GM19240 (cell line): Measurements from ENCODE around the gene KIF25.

Source experiments
- DNase-seq: peaks from one replicate; pipeline ENCODE4 v3.0.0; 2011; ENCODE audit warnings: low spot score; ENCODE audit not compliant: insufficient read length

KIF25 gene

GRCh38 chr6:167997642-167998041, at the start of gene KIF25:
Gene KIF25 (plus strand): TSS chr6:167997671. CDS start chr6:168029586, 31,915 bp downstream.
- DNase-seq = no peak

- no peak for DNase-seq
Measured at GRCh38 chr6:167947716-167948115, 49.8 kb upstream of the KIF25 start.

DNA sequence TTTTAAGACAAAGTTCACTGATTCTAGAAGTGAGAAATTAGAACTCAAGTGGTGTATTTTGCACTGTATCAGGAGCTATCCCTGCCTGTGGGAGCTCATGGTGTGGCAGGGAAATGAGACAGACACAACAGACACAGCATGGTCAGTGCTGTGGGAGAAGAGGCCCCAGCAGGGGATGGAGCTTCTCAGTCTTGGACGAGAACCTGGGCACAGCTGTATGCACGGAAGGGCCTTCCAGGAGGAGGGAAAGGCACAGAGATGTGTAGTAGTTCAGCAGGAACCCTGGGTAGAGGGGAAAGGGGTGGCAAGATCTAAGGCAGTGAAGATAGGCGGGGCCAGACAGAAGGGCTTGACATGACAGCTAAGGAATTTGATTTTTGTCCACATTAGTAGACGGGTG, 48.8 kb upstream of the KIF25 start:
- no peak for DNase-seq

GRCh38 chr6:167949121-167949684, 48.3 kb upstream of the KIF25 start:
- no peak for DNase-seq

GRCh38 chr6:167951781-167952511, 45.5 kb upstream of the KIF25 start:
- no peak for DNase-seq

DNA sequence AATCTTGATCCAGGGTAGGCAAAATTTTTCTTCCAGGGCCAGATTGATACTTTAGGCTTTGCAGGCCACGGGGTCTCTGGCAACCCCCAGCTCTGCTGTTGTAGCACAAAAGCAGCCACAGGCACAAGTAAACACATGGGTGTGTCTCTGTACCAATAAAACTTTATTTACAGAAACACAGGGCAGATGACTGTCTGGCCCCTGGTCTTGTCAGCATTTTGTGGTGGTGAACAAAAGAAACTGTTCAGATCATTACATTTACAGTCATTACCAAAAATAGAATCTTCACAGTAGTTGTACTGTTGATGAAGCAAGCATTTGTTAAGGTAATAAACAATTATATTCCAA, 45.0 kb upstream of the KIF25 start:
- DNase-seq = no peak

DNA sequence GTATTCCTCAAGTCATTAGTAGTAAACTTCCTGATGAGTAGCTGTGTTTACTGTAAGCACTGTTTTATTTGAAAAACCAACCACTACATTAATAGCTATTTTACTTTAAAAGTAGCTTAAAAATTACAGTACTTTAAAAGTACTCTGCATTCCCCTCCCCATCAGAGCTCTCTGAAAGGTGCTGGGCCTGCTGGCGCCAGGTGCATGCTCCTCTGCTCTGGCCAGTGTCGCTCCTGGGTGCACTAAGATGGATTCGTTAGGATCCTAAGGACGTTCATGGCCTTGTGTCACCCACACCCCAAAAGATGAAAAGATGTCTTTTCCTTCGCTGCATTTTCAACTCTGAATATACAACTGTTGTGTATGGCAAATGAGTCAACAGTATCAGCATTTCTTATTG, 43.9 kb upstream of the KIF25 start:
- no peak for DNase-seq

DNA sequence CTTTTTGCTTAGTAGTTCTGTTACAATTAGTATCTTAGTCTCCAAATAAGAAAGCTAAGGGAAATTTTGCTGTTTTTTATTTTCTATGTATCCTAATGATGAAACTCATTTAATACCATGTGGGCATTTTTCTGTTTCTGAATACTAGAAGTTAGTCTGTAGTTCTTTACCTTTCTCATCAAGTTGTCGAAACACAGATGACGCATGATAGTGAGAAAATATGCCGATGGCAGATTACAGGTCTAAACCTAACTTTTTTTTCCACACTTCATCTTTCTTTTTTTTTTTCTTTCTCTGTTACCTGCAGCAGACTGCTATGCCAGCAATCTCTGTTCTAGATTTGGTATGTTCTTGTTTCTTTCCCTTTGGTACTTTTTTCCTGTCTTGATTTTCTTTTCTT, 43.3 kb upstream of the KIF25 start:
- DNase-seq = no peak

DNA sequence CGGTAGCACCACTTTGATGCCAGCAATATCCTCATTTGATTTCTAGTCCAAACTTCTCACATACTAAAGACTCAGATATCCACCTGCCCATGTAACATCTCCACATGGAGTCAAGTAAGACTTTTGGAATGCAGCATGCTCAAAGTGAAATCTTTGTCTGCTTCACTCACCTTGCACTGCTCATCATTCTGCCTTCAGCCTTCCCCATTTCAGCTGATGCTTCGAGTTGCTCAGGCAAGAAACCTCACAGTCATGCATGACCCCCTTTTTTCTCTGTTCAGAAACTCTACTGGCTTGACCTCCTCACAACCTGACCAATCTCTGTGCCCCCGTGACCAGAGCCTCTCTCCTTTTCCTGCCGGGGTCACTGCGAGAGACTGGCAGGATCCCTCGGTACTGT, 41.0 kb upstream of the KIF25 start:
- DNase-seq = no peak

DNA sequence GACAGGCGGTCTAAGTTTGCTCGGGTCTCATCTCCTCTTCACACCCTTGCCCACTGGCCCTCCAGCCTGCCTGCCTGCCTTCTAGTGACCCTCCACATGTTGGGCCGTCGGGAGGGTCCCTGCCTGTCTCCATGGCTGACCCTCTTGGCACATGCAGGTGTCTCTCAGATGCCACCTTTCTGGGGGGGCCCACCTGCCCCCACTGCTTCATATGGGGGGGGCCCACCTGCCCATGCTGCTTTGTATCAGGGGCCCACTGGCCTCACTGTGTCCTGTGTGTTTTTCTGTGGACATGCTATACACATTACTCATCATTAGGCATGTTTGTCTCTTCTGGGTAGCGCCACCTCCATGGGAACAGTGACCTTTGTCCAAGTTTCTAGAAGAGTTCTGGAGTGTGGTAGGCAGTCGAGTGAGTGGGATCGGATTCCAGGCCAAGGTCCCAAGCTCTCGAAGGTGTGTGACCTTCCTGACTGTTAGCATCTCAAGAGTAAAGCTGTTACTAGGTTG, 40.4 kb upstream of the KIF25 start:
- DNase-seq = no peak

DNA sequence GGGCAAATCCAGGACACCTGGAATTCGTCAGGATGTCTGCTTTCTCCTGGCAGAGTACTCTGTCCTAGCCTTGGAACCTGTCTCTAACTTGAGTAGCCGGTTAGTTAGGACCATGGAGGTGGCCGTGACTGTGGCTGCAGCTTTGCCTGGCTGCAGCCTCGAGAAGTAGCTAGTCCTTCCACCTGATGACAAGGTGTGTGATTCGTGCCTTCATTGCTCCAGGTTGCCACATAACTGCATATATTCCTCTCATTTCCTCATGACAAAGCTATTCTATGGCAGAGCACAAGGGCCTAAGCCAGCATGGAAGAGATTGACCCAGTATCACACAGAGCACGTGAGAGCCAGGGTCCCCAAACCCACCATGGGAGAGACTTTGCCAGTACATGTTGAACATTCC, 39.8 kb upstream of the KIF25 start:
- DNase-seq = no peak

DNA sequence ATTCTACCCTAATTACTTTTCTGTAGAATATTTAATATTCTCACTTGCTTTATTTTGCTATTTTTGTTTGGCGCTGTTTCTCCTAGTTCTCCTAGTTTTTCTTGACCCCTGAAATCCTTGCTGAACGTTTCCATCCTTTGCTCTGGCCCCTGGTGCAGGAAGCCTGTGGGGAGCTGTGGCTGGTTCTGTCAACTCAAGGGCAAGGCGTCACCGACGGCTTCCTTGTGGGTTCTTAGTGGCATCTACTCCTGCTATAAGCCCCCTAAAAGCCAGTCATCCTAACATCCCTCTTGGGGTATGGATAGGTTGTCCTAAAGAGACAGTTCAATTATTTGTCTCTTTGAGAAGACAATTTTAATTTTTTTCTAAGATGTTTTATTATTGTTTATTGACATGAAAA, 36.9 kb upstream of the KIF25 start:
- DNase-seq = no peak

DNA sequence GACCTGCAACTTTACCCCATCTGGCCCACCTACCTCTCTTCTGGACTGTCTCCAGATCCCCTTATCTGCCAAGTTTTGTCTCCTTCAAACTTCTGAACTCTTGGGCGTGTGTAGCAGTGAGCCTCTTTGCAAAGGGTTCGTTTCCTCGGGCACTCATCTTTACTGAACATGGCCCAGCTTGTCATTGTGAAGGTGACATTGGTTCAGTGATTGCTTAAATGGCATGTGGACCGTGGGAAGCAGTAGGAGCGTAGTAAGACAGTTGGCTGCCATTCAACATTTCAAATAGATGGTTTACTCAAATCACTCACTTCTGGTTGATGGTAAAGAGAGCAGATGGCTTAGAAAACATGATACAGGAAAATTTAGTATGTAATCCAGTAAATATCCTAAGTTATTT, 34.8 kb upstream of the KIF25 start:
- no peak for DNase-seq

DNA sequence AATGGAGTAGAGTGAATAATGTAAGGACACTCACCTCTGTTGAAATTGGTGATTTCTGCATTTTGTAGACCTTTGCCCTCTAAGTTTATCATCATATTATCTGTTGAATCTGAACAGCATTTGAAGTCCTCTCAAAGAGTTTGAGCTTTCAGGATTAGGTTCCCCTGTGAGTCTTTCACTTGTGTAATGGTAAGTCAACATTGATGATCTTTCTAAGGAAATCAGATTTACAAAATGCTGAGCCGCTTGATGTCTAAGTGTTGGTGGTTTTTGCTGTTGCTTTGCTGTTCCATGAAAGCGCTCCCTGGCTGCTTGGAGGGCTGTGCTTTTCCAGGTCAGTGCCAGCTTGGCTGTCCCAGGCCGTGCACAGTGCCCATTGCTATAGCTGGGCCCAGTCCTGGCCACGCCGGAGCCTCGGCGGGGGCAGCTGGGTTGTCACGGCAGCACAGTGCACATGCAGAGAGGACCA, 33.8 kb upstream of the KIF25 start:
- DNase-seq = no peak

DNA sequence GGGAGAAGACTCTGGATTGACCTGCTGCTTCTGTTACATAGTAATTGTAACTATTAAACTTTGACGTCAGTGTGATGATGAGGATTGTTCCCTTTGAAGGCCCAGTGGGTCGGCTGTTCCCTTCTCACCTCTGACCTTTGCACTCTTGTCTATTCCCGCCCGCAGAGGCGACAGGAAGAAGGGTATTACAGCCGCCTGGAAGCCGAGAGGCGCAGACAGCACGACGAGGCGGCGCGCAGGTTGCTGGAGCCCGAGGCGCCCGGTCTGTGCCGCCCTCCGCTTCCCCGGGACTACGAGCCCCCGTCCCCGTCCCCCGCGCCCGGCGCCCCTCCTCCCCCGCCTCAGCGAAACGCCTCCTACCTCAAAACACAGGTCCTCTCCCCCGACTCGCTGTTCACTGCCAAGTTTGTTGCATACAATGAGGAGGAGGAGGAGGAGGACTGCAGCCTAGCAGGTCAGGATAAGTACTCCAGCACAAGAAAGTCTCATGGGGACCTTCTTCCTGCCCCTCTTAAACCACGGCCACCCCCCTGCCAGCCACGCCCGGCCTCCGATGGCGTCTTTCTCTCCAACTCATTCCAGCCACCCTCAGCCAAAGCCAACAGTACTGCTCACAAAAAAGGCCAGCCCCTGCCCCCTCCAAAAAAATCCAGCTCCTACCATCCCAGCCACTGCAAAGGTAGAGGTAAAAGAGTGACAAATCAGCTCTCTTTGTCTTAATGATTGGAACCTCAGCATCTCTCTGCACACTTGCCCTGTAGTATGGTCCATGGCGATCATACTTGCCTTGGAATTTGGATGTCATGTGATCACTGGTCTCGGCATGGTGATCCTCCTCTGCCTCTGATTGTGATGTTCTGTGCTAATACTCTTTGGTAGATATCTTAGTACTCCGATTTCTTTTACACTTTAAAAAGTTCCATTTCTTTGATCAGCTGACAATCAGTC, 31.6 kb upstream of the KIF25 start:
- no peak for DNase-seq

DNA sequence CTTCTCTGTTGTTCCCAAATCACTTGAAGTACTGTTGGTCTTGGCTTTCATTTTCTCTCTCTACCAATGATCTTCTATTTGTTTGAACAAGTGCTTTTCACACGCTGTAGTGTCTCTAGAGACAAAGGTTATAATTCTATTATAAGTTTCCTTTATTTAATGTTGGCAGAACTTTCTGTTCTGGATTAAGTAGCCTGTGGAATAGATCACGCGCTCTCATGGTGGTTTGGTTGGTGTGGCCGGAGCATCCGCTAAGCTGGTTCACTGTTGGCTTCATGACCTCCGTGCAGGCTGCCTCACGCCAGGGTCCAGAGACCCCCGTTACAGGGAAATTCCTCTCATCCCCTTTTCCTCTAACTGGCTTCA, 30.9 kb upstream of the KIF25 start:
- DNase-seq = no peak

DNA sequence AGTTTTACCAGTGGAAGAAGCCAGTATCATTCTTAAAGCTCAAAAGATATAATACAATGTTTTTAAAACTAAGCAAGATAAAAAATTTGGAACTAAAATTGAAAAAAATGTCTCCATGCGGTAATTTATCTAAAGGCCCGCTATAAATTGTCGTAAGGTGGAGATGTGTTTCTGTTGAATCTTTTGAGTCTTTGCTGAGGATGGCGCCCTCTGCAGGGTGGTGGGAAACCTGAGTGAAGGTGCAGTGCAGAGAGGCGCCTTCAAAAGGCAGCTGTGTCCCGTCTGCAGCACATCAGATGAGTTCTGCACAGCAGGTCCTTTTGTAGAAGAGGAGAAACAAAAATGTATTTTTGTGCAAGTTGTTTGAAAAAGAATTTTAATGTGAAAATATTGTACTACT, 29.4 kb upstream of the KIF25 start:
- DNase-seq = no peak

GRCh38 chr6:167970230-167970629, 27.2 kb upstream of the KIF25 start:
- no peak for DNase-seq

DNA sequence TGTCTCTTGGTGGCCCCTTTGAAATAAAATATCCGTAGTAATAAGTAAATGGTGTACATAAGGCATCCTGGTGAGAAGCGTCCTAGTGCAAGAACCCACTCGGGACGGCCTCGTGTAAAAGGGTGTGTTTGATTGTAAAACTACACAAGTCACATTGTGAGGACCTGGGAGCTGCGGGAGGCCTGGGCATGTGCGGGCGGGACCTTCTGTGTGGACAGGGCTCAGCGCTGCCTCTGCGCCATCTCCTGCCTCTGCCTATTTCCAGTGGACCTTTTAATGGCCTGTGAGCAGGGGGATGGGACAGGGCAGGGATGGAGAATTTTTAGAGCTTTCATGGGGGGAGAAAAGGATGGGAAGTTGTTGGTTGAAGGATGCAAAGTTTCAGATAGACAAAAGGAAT, 25.3 kb upstream of the KIF25 start:
- no peak for DNase-seq

GRCh38 chr6:167973148-167973885, 24.2 kb upstream of the KIF25 start:
- DNase-seq = no peak

DNA sequence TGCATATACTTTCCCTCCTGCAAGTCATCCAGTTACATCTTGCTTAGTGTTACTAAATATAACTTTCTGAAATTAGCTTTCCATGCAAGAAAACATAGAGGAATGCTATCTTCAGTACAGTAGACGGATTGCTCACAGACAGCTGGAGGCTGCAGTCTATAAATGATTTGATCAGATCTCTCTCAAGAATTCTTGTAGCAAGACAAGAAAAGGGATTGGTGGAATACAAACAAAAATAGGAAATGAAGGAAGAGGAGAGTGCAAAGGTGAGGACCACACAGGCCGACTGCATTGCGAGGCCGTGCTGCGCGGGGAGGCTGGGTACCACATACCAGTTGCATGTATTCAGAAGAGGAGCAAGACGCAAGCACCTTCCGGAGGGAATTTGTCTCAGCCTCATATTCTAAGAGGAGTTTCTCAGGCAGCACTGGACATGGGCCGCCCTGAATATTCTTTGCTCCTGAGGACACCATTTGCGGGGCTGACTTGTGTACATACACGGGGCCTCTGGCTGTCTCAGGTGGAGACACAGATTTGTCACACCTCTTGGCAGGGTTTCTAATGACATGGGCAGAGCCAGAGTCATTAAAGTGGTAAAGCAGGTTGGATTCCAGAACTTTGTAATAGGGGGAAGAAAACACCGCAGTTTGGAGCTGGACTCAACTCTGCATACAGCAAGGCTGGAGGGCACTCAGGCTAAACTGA, 22.7 kb upstream of the KIF25 start:
- DNase-seq = no peak
